ENCODE results near the gene SLC22A3.
"Not testable (repeated sequence)": the region's sequence is repeated elsewhere in the genome, so short reads cannot be mapped to it uniquely, and the experiment has no call there.

The SLC22A3 gene

GRCh38 chr6:160442151-160442550, 94.0 kb downstream of the SLC22A3 start:
- Histone ChIP-seq H3K27me3 (ENCODE audit: control insufficient read depth in 1 of 2, insufficient read depth in 1 of 2, low read length in 2 of 2) (no peaks in the 10 kb centered on the region), H3K36me3 (ENCODE audit: control insufficient read depth in 1 of 2, insufficient read depth in 2 of 2, low read depth in 1 of 2, low read length in 2 of 2) (no peaks in the 10 kb centered on the region), H2BK15ac (ENCODE audit: low read depth, poor library complexity, severe bottlenecking) (no peak overlapping the region), H2AFZ (ENCODE audit: low read depth, low read length) (no peak overlapping the region), H3K23ac (ENCODE audit: low read length in 2 of 2) (no peak overlapping the region), H3K18ac (ENCODE audit: low read depth in 1 of 2, low read length in 2 of 2) (no peak overlapping the region), H2BK12ac (ENCODE audit: low read length in 2 of 2) (no peak overlapping the region), H3K9ac (ENCODE audit: low read length) (no peak overlapping the region), H4K8ac (ENCODE audit: low read length) (no peak overlapping the region), H2BK5ac (ENCODE audit: low read depth, low read length, poor library complexity, severe bottlenecking) (no peak overlapping the region), H3K4me1 (ENCODE audit: control insufficient read depth, insufficient read depth, low read depth, low read length) (peaks cover 7% of the 10 kb centered on the region), H3K9me3 (ENCODE audit: control insufficient read depth, low read length) (no peaks in the 10 kb centered on the region), H3K27ac (ENCODE audit: low read length, poor library complexity, severe bottlenecking) (no peak overlapping the region), H3K4me2 (ENCODE audit: low read length, poor library complexity, severe bottlenecking) (no peak overlapping the region), H3K4me3 (ENCODE audit: insufficient read depth in 1 of 2, low read depth in 1 of 2, low read length in 2 of 2) (no peak overlapping the region), H2BK120ac (ENCODE audit: low read depth, low read length) (no peak overlapping the region), H2AK5ac (ENCODE audit: low read length, severe bottlenecking) (no peak overlapping the region), H3K4ac (ENCODE audit: low read depth in 1 of 2, low read length in 2 of 2) (no peak overlapping the region), H3K14ac (ENCODE audit: low read length in 2 of 2) (no peak overlapping the region), H3K79me1 (replicated peaks; ENCODE audit: low read length, poor library complexity, severe bottlenecking) (no peaks in the 10 kb centered on the region), H4K91ac (ENCODE audit: low read length) (no peak overlapping the region)
- WGBS: 81% methylated on average over 5 of the region's 5 CpGs
- DNase-seq: no peak

- H2AFZ ChIP-seq (ENCODE audit: low read depth, low read length): no peak overlapping the region
- H3K14ac ChIP-seq (ENCODE audit: low read length in 2 of 2): no peak overlapping the region
- H4K8ac ChIP-seq (ENCODE audit: low read length): no peak overlapping the region
- no peak overlapping the region for H2AK5ac ChIP-seq (ENCODE audit: low read length, severe bottlenecking)
- H3K36me3 ChIP-seq (ENCODE audit: control insufficient read depth in 1 of 2, insufficient read depth in 2 of 2, low read depth in 1 of 2, low read length in 2 of 2): no peaks in the 10 kb centered on the region
- H2BK12ac ChIP-seq (ENCODE audit: low read length in 2 of 2): no peak overlapping the region
- no peak for DNase-seq
- H3K18ac ChIP-seq (ENCODE audit: low read depth in 1 of 2, low read length in 2 of 2): no peak overlapping the region
- no peak overlapping the region for H3K4ac ChIP-seq (ENCODE audit: low read depth in 1 of 2, low read length in 2 of 2)
- 89% methylated on average over 2 of the region's 2 CpGs for WGBS
- peaks cover 3% of the 10 kb centered on the region for H3K4me1 ChIP-seq (ENCODE audit: control insufficient read depth, insufficient read depth, low read depth, low read length)
- no peaks in the 10 kb centered on the region for H3K9me3 ChIP-seq (ENCODE audit: control insufficient read depth, low read length)
- H3K4me2 ChIP-seq (ENCODE audit: low read length, poor library complexity, severe bottlenecking): no peak overlapping the region
- H3K4me3 ChIP-seq (ENCODE audit: insufficient read depth in 1 of 2, low read depth in 1 of 2, low read length in 2 of 2): no peak overlapping the region
- no peaks in the 10 kb centered on the region for H3K79me1 ChIP-seq (replicated peaks; ENCODE audit: low read length, poor library complexity, severe bottlenecking)
- no peak overlapping the region for H4K91ac ChIP-seq (ENCODE audit: low read length)
- H2BK15ac ChIP-seq (ENCODE audit: low read depth, poor library complexity, severe bottlenecking): no peak overlapping the region
- H3K27me3 ChIP-seq (ENCODE audit: control insufficient read depth in 1 of 2, insufficient read depth in 1 of 2, low read length in 2 of 2): no peaks in the 10 kb centered on the region
- no peak overlapping the region for H2BK120ac ChIP-seq (ENCODE audit: low read depth, low read length)
- no peak overlapping the region for H3K9ac ChIP-seq (ENCODE audit: low read length)
- no peak overlapping the region for H3K23ac ChIP-seq (ENCODE audit: low read length in 2 of 2)
- no peak overlapping the region for H3K27ac ChIP-seq (ENCODE audit: low read length, poor library complexity, severe bottlenecking)
- no peak overlapping the region for H2BK5ac ChIP-seq (ENCODE audit: low read depth, low read length, poor library complexity, severe bottlenecking)
These were observed 97.0 kb downstream of the SLC22A3 start for GRCh38 chr6:160445130-160445529.

GRCh38 chr6:160447350-160447749, 99.2 kb downstream of the SLC22A3 start:
- Histone ChIP-seq H3K27me3 (ENCODE audit: control insufficient read depth in 1 of 2, insufficient read depth in 1 of 2, low read length in 2 of 2) (no peaks in the 10 kb centered on the region), H3K9me3 (ENCODE audit: control insufficient read depth, low read length) (no peaks in the 10 kb centered on the region), H2AK5ac (ENCODE audit: low read length, severe bottlenecking) (no peak overlapping the region), H3K9ac (ENCODE audit: low read length) (no peak overlapping the region), H2BK15ac (ENCODE audit: low read depth, poor library complexity, severe bottlenecking) (no peak overlapping the region), H4K91ac (ENCODE audit: low read length) (no peak overlapping the region), H2AFZ (ENCODE audit: low read depth, low read length) (no peak overlapping the region), H3K14ac (ENCODE audit: low read length in 2 of 2) (no peak overlapping the region), H3K4ac (ENCODE audit: low read depth in 1 of 2, low read length in 2 of 2) (no peak overlapping the region), H3K4me2 (ENCODE audit: low read length, poor library complexity, severe bottlenecking) (no peak overlapping the region), H3K27ac (ENCODE audit: low read length, poor library complexity, severe bottlenecking) (no peak overlapping the region), H2BK5ac (ENCODE audit: low read depth, low read length, poor library complexity, severe bottlenecking) (no peak overlapping the region), H2BK12ac (ENCODE audit: low read length in 2 of 2) (no peak overlapping the region), H2BK120ac (ENCODE audit: low read depth, low read length) (no peak overlapping the region), H3K79me1 (replicated peaks; ENCODE audit: low read length, poor library complexity, severe bottlenecking) (no peaks in the 10 kb centered on the region), H3K4me1 (ENCODE audit: control insufficient read depth, insufficient read depth, low read depth, low read length) (no peaks in the 10 kb centered on the region), H4K8ac (ENCODE audit: low read length) (no peak overlapping the region), H3K23ac (ENCODE audit: low read length in 2 of 2) (no peak overlapping the region), H3K4me3 (ENCODE audit: insufficient read depth in 1 of 2, low read depth in 1 of 2, low read length in 2 of 2) (no peak overlapping the region), H3K36me3 (ENCODE audit: control insufficient read depth in 1 of 2, insufficient read depth in 2 of 2, low read depth in 1 of 2, low read length in 2 of 2) (no peaks in the 10 kb centered on the region), H3K18ac (ENCODE audit: low read depth in 1 of 2, low read length in 2 of 2) (no peak overlapping the region)
- 92% methylated on average over 4 of the region's 4 CpGs for WGBS
- no peak for DNase-seq

GRCh38 chr6:160449787-160450186, 101.6 kb downstream of the SLC22A3 start:
- not testable (repeated sequence) for H2BK120ac ChIP-seq (ENCODE audit: low read depth, low read length); H4K8ac ChIP-seq (ENCODE audit: low read length); H3K14ac ChIP-seq (ENCODE audit: low read length in 2 of 2); H2AK5ac ChIP-seq (ENCODE audit: low read length, severe bottlenecking); H3K4me2 ChIP-seq (ENCODE audit: low read length, poor library complexity, severe bottlenecking); H3K27ac ChIP-seq (ENCODE audit: low read length, poor library complexity, severe bottlenecking); H2AFZ ChIP-seq (ENCODE audit: low read depth, low read length); H3K4ac ChIP-seq (ENCODE audit: low read depth in 1 of 2, low read length in 2 of 2); H4K91ac ChIP-seq (ENCODE audit: low read length); H2BK15ac ChIP-seq (ENCODE audit: low read depth, poor library complexity, severe bottlenecking); H2BK12ac ChIP-seq (ENCODE audit: low read length in 2 of 2); H3K4me1 ChIP-seq (ENCODE audit: control insufficient read depth, insufficient read depth, low read depth, low read length); H3K79me1 ChIP-seq (replicated peaks; ENCODE audit: low read length, poor library complexity, severe bottlenecking); H3K36me3 ChIP-seq (ENCODE audit: control insufficient read depth in 1 of 2, insufficient read depth in 2 of 2, low read depth in 1 of 2, low read length in 2 of 2); H2BK5ac ChIP-seq (ENCODE audit: low read depth, low read length, poor library complexity, severe bottlenecking); DNase-seq; H3K4me3 ChIP-seq (ENCODE audit: insufficient read depth in 1 of 2, low read depth in 1 of 2, low read length in 2 of 2); H3K9me3 ChIP-seq (ENCODE audit: control insufficient read depth, low read length); H3K9ac ChIP-seq (ENCODE audit: low read length); H3K27me3 ChIP-seq (ENCODE audit: control insufficient read depth in 1 of 2, insufficient read depth in 1 of 2, low read length in 2 of 2); H3K23ac ChIP-seq (ENCODE audit: low read length in 2 of 2); H3K18ac ChIP-seq (ENCODE audit: low read depth in 1 of 2, low read length in 2 of 2)
- WGBS: 89% methylated on average over 4 of the region's 4 CpGs
